Mucosa of stomach (tissue), 1 donor: ENCODE results near the gene AUH.

ENCODE experiments used
- H3K27me3 ChIP-seq: one replicate; pipeline ENCODE4 v1.7.0; 2013; ENCODE audit warnings: mild to moderate bottlenecking, low read length; ENCODE audit not compliant: control insufficient read depth, insufficient read depth
- H3K36me3 ChIP-seq: one replicate; pipeline ENCODE4 v1.7.0; 2013; ENCODE audit warnings: low read length; ENCODE audit not compliant: control insufficient read depth, insufficient read depth
- H3K4me1 ChIP-seq: one replicate; pipeline ENCODE4 v1.7.0; 2013; ENCODE audit warnings: mild to moderate bottlenecking, low read length; ENCODE audit not compliant: control insufficient read depth, insufficient read depth
- H3K4me3 ChIP-seq: one replicate; pipeline ENCODE4 v1.7.0; 2013; ENCODE audit warnings: low read length
- H3K9ac ChIP-seq: one replicate; pipeline ENCODE4 v1.7.0; 2013; ENCODE audit warnings: mild to moderate bottlenecking, low read length, moderate library complexity
- H3K9me3 ChIP-seq: one replicate; pipeline ENCODE4 v1.7.0; 2013; ENCODE audit warnings: mild to moderate bottlenecking, low read length, moderate library complexity; ENCODE audit not compliant: control insufficient read depth
- donor health status: Pancreatic carcinoma.

AUH gene

GRCh38 chr9:91223000-91223399, 138.7 kb downstream of the AUH start:
- H3K4me1 ChIP-seq, result peaks cover 14% of the 10 kb centered on the region

DNA sequence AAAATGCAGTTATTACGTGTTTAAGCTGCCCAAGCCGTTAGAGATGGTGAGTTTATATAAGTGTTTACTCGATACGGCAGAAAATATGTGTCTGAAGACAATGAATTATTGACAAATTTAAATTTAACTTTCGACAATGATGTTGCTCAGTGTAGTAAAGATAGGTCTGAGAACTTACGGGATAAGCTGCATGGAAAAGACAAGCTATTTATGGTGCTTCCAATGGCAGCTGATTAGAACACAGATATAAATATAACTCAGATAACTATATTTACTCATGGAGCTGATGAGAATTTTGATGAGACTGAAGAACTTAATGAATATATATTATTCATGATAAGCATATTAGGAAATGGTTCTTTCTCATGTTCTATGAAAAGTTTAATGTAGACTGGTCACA, 139.3 kb downstream of the AUH start:
- peaks cover 14% of the 10 kb centered on the region for H3K4me1 ChIP-seq
- no peak overlapping the region for H3K4me3 ChIP-seq
- no peaks in the 10 kb centered on the region for H3K36me3 ChIP-seq
- no peaks in the 10 kb centered on the region for H3K9me3 ChIP-seq
- no peaks in the 10 kb centered on the region for H3K27me3 ChIP-seq
- no peak overlapping the region for H3K9ac ChIP-seq

More at GRCh38 chr9:91223000-91223399, 138.7 kb downstream of the AUH start:
- no peaks in the 10 kb centered on the region for H3K9me3 ChIP-seq
- no peaks in the 10 kb centered on the region for H3K27me3 ChIP-seq
- H3K4me3 ChIP-seq, result no peak overlapping the region
- no peaks in the 10 kb centered on the region for H3K36me3 ChIP-seq
- no peak overlapping the region for H3K9ac ChIP-seq

GRCh38 chr9:91221332-91221731, 140.4 kb downstream of the AUH start:
- no peak overlapping the region for H3K4me3 ChIP-seq
- no peaks in the 10 kb centered on the region for H3K9me3 ChIP-seq
- H3K9ac ChIP-seq, result no peak overlapping the region
- H3K36me3 ChIP-seq, result no peaks in the 10 kb centered on the region
- H3K4me1 ChIP-seq, result peaks cover 14% of the 10 kb centered on the region
- no peaks in the 10 kb centered on the region for H3K27me3 ChIP-seq

- Histone ChIP-seq H3K4me1 (peaks cover 14% of the 10 kb centered on the region), H3K4me3 (no peak overlapping the region), H3K9ac (no peak overlapping the region), H3K36me3 (no peaks in the 10 kb centered on the region), H3K27me3 (no peaks in the 10 kb centered on the region), H3K9me3 (no peaks in the 10 kb centered on the region)
Measured at GRCh38 chr9:91220491-91221135, 141.1 kb downstream of the AUH start.

GRCh38 chr9:91220021-91220420, 141.7 kb downstream of the AUH start:
- no peak overlapping the region for H3K4me3 ChIP-seq
- H3K27me3 ChIP-seq, result no peaks in the 10 kb centered on the region
- no peaks in the 10 kb centered on the region for H3K36me3 ChIP-seq
- H3K9ac ChIP-seq, result no peak overlapping the region
- H3K4me1 ChIP-seq, result peaks cover 14% of the 10 kb centered on the region
- H3K9me3 ChIP-seq, result no peaks in the 10 kb centered on the region

DNA sequence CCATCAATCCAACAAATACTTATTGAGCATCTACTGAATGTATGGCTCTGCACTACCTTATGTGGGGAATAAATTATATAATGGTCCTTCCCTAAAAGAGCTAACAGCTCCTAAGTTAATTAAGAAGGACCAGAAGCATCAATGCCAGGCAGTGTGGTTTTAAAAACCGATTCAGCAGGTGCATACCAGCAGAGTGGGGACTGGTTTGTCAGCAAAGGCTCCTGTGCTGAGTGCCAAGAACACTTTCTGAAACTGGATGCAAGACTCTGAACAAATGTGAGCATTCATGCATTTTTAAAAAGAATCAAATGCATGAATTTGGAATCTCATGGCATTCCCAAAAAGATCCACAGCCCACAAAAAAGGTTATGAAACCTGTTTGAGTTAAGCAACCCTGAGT, 142.2 kb downstream of the AUH start:
- H3K9ac ChIP-seq, result no peak overlapping the region
- H3K9me3 ChIP-seq, result no peaks in the 10 kb centered on the region
- peaks cover 14% of the 10 kb centered on the region for H3K4me1 ChIP-seq
- no peaks in the 10 kb centered on the region for H3K27me3 ChIP-seq
- no peak overlapping the region for H3K4me3 ChIP-seq
- H3K36me3 ChIP-seq, result no peaks in the 10 kb centered on the region

DNA sequence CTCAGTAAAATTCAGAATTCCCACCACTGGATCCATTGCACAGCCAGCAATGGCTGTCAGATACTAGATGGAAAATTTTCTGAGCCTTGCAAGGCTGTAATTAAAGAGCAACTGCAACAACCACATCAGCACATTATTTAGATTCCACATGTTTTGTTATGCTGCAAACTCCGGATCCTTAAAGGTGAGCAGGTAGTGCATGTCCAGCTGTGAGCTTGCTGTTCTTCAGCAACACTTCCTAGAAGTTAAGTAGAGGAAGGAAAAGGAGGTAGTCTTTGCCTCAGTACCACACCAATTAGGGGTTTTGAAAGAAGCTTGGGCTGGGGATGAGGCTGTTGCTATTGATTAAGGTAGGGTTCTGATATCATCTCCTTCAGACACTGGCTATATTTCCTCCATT, 144.3 kb downstream of the AUH start:
- Histone ChIP-seq H3K36me3 (no peaks in the 10 kb centered on the region), H3K4me3 (no peak overlapping the region), H3K4me1 (peaks cover 22% of the 10 kb centered on the region), H3K9me3 (no peaks in the 10 kb centered on the region), H3K9ac (no peak overlapping the region), H3K27me3 (no peaks in the 10 kb centered on the region)

GRCh38 chr9:91214867-91215266, 146.9 kb downstream of the AUH start:
- Histone ChIP-seq H3K4me1 (peaks cover 26% of the 10 kb centered on the region), H3K36me3 (no peaks in the 10 kb centered on the region), H3K9me3 (no peaks in the 10 kb centered on the region), H3K4me3 (no peak overlapping the region), H3K27me3 (no peaks in the 10 kb centered on the region), H3K9ac (no peak overlapping the region)

DNA sequence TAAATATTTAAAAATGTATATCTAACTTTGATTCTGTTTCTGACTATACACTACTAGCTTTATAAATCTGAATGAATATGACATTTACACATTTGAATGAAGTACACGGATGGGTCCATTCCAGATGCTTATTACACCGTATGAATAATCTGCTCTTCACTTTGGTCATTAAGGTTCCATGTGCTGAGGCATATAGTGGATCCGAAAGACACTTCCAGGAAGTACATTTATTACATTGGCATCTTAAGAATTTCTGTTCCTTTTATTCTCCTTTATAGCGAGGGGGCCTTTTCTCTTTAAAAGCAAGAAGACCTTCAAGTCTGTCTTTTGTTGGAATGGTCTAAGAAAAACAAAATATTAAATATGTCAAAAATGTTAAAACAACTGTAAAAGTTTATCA, 147.6 kb downstream of the AUH start:
- H3K9me3 ChIP-seq, result no peaks in the 10 kb centered on the region
- H3K27me3 ChIP-seq, result no peaks in the 10 kb centered on the region
- H3K9ac ChIP-seq, result no peak overlapping the region
- H3K4me3 ChIP-seq, result no peak overlapping the region
- H3K4me1 ChIP-seq, result peaks cover 22% of the 10 kb centered on the region
- no peaks in the 10 kb centered on the region for H3K36me3 ChIP-seq

GRCh38 chr9:91212596-91213243, 149.0 kb downstream of the AUH start:
- H3K4me3 ChIP-seq, result peak overlapping the region; percentile 10
- no peaks in the 10 kb centered on the region for H3K27me3 ChIP-seq
- H3K4me1 ChIP-seq, result peaks cover 33% of the 10 kb centered on the region
- no peaks in the 10 kb centered on the region for H3K9me3 ChIP-seq
- H3K36me3 ChIP-seq, result no peaks in the 10 kb centered on the region
- H3K9ac ChIP-seq, result peak overlapping the region; percentile 35

- H3K4me1 ChIP-seq, result peaks cover 41% of the 10 kb centered on the region
- peak overlapping the region; percentile 10 for H3K4me3 ChIP-seq
- H3K9ac ChIP-seq, result peak overlapping the region; percentile 35
- no peaks in the 10 kb centered on the region for H3K27me3 ChIP-seq
- no peaks in the 10 kb centered on the region for H3K36me3 ChIP-seq
- H3K9me3 ChIP-seq, result no peaks in the 10 kb centered on the region
Measured at GRCh38 chr9:91211919-91212318, 149.8 kb downstream of the AUH start.

GRCh38 chr9:91211414-91211813, 150.3 kb downstream of the AUH start:
- Histone ChIP-seq H3K9me3 (no peaks in the 10 kb centered on the region), H3K4me1 (peaks cover 41% of the 10 kb centered on the region), H3K4me3 (no peak overlapping the region), H3K9ac (peak overlapping the region; percentile 35), H3K27me3 (no peaks in the 10 kb centered on the region), H3K36me3 (no peaks in the 10 kb centered on the region)
